ENCODE results near the gene CLN3. TPM values are rescaled to one million over a fixed set of nuclear protein-coding genes. Genes with fewer than 3 reads are reported as not detected.

The CLN3 gene
- total and polyA plus RNA-seq, 2 of the 13 experiments (the other 11 are each of a cell fraction or from before 2014, with no cell fraction given): 23.4 to 46.8 TPM

DNA sequence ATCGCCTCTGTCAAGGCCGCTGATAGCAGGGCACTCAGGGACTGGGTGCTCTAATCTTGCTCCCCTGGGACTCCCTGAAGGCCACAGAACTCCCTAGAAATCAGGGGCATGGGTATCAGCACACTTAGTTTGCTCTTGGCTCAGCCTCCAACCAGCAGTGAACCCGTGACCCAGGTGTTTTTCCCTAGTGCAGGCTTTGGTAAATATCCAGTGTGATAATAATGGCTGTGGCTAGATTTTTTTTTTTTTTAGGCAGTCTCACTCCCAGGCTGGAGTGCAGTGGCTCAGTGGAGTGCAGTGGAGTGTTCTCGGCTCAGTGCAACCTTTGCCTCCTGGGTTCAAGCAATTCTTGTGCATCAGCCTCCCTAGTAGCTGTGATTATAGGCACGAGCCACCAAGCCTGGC lies 36.6 kb upstream of the CLN3 start (continued):
- TF ChIP-seq, protein P1, sequence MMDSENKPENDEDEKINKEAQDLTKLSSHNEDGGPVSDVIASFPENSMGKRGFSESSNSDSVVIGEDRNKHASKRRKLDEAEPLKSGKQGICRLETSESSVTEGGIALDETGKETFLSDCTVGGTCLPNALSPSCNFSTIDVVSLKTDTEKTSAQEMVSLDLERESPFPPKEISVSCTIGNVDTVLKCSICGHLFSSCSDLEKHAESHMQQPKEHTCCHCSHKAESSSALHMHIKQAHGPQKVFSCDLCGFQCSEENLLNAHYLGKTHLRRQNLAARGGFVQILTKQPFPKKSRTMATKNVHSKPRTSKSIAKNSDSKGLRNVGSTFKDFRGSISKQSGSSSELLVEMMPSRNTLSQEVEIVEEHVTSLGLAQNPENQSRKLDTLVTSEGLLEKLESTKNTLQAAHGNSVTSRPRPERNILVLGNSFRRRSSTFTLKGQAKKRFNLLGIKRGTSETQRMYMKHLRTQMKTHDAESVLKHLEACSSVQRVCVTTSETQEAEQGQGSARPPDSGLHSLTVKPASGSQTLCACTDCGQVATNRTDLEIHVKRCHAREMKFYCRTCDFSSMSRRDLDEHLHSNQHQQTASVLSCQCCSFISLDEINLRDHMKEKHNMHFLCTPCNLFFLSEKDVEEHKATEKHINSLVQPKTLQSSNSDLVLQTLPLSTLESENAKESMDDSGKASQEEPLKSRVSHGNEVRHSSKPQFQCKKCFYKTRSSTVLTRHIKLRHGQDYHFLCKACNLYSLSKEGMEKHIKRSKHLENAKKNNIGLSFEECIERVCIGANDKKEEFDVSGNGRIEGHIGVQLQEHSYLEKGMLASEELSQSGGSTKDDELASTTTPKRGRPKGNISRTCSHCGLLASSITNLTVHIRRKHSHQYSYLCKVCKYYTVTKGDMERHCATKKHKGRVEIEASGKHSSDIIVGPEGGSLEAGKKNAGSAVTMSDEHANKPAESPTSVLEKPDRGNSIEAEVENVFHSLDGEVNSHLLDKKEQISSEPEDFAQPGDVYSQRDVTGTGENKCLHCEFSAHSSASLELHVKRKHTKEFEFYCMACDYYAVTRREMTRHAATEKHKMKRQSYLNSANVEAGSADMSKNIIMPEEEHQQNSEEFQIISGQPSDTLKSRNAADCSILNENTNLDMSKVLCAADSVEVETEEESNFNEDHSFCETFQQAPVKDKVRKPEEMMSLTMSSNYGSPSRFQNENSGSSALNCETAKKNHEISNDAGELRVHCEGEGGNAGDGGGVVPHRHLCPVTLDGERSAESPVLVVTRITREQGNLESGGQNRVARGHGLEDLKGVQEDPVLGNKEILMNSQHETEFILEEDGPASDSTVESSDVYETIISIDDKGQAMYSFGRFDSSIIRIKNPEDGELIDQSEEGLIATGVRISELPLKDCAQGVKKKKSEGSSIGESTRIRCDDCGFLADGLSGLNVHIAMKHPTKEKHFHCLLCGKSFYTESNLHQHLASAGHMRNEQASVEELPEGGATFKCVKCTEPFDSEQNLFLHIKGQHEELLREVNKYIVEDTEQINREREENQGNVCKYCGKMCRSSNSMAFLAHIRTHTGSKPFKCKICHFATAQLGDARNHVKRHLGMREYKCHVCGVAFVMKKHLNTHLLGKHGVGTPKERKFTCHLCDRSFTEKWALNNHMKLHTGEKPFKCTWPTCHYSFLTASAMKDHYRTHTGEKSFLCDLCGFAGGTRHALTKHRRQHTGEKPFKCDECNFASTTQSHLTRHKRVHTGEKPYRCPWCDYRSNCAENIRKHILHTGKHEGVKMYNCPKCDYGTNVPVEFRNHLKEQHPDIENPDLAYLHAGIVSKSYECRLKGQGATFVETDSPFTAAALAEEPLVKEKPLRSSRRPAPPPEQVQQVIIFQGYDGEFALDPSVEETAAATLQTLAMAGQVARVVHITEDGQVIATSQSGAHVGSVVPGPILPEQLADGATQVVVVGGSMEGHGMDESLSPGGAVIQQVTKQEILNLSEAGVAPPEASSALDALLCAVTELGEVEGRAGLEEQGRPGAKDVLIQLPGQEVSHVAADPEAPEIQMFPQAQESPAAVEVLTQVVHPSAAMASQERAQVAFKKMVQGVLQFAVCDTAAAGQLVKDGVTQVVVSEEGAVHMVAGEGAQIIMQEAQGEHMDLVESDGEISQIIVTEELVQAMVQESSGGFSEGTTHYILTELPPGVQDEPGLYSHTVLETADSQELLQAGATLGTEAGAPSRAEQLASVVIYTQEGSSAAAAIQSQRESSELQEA (CRISPR knock-in tag; IDR thresholded peaks at IDR 0.05; ENCODE audit: not compliant biosample characterization): no peak
- TF ChIP-seq, protein P2, sequence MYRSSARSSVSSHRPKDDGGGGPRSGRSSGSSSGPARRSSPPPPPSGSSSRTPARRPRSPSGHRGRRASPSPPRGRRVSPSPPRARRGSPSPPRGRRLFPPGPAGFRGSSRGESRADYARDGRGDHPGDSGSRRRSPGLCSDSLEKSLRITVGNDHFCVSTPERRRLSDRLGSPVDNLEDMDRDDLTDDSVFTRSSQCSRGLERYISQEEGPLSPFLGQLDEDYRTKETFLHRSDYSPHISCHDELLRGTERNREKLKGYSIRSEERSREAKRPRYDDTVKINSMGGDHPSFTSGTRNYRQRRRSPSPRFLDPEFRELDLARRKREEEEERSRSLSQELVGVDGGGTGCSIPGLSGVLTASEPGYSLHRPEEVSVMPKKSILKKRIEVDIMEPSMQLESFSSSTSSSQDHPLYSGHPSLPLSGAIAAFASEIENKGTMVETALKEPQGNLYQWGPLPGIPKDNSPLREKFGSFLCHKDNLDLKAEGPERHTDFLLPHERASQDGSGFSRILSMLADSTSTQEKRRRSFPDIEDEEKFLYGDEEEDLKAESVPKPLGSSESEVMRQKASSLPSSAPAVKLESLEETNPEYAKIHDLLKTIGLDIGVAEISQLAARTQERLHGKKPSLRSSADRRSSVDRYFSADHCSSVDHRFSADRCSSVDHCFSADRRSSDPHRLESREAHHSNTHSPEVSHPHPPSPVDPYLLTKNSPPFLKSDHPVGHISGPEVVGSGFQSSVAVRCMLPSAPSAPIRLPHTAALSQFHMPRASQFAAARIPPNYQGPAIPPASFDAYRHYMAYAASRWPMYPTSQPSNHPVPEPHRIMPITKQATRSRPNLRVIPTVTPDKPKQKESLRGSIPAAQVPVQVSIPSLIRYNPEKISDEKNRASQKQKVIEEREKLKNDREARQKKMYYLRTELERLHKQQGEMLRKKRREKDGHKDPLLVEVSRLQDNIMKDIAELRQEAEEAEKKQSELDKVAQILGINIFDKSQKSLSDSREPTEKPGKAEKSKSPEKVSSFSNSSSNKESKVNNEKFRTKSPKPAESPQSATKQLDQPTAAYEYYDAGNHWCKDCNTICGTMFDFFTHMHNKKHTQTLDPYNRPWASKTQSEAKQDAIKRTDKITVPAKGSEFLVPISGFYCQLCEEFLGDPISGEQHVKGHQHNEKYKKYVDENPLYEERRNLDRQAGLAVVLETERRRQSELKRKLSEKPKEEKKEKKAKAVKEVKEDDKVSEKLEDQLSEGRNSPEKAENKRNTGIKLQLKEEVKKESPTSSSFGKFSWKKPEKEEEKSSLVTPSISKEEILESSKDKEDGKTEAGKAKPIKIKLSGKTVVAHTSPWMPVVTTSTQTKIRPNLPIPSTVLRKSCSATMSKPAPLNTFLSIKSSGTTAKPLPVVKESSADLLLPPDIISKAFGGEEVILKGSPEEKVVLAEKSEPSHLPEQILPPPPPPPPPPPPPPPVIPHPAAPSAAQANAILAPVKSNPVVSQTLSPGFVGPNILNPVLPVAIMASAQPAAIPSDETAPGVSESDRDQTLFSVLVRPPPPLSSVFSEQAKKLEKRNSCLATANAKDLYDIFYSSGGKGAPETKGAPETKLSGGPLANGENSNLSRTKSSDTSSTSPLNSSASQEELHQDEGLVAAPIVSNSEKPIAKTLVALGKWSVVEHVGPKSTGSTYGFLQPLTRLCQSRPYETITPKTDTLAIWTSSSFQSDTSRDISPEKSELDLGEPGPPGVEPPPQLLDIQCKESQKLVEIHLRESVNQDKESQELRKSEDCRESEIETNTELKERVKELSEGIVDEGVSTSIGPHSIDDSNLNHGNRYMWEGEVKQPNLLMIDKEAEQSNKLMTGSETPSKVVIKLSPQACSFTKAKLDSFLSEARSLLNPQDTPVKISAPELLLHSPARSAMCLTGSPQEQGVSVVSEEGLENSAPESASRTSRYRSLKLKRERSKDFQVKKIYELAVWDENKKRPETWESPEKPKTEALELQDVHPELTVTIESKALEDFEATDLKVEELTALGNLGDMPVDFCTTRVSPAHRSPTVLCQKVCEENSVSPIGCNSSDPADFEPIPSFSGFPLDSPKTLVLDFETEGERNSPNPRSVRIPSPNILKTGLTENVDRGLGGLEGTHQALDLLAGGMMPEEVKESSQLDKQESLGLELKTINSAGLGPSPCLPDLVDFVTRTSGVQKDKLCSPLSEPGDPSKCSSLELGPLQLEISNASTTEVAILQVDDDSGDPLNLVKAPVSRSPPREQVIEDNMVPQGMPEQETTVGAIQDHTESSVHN (CRISPR knock-in tag; IDR thresholded peaks at IDR 0.05): no peak
- TF ChIP-seq ERF (CRISPR knock-in tag; IDR thresholded peaks at IDR 0.05) (0 out of 2 replicates have a peak, but pooled peaks have one; percentile 27), ONECUT2 (CRISPR knock-in tag; IDR thresholded peaks at IDR 0.05) (no peak), RXRB (CRISPR knock-in tag; IDR thresholded peaks at IDR 0.05; ENCODE audit: borderline replicate concordance) (peak; percentile 62; the same call in 1 of the 2 replicates), ZNF354B (CRISPR knock-in tag; IDR thresholded peaks at IDR 0.05) (no peak), U2AF1 (optimal IDR thresholded peaks at IDR 0.05; ENCODE audit: low read depth, low read length) (no peak), MED1 (CRISPR knock-in tag; IDR thresholded peaks at IDR 0.05) (peak; percentile 72), XRCC5 (optimal IDR thresholded peaks at IDR 0.05; ENCODE audit: low read length) (no peak), REPIN1 (CRISPR knock-in tag; IDR thresholded peaks at IDR 0.05; ENCODE audit: borderline replicate concordance, low read depth) (no peak)
- TF ChIP-seq, protein P3, sequence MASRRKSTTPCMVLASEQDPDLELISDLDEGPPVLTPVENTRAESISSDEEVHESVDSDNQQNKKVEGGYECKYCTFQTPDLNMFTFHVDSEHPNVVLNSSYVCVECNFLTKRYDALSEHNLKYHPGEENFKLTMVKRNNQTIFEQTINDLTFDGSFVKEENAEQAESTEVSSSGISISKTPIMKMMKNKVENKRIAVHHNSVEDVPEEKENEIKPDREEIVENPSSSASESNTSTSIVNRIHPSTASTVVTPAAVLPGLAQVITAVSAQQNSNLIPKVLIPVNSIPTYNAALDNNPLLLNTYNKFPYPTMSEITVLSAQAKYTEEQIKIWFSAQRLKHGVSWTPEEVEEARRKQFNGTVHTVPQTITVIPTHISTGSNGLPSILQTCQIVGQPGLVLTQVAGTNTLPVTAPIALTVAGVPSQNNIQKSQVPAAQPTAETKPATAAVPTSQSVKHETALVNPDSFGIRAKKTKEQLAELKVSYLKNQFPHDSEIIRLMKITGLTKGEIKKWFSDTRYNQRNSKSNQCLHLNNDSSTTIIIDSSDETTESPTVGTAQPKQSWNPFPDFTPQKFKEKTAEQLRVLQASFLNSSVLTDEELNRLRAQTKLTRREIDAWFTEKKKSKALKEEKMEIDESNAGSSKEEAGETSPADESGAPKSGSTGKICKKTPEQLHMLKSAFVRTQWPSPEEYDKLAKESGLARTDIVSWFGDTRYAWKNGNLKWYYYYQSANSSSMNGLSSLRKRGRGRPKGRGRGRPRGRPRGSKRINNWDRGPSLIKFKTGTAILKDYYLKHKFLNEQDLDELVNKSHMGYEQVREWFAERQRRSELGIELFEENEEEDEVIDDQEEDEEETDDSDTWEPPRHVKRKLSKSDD (CRISPR knock-in tag; IDR thresholded peaks at IDR 0.05; ENCODE audit: low read depth): no peak

All from HepG2 (cell line).